SK-N-SH treated with all-trans-retinoic acid at 6 μM for 48 hours (cell line): Measurements from ENCODE around the gene ZNF331.

Experiments
- ATAC-seq: fragments of 200-7000 bp; cut with Tn5 transposase; 3 replicates; pipeline ENCODE4 v1.9.1; 2020; ENCODE audit warnings: mild to moderate bottlenecking, moderate library complexity
- ARNTL ChIP-seq: fragments of 450-650 bp; formaldehyde crosslinking; IDR thresholded peaks from 2 replicates; pipeline ENCODE4 v1.5.0; 2020; ENCODE audit warnings: low read depth, mild to moderate bottlenecking, moderate library complexity, borderline replicate concordance
- BACH2 ChIP-seq: fragments of 250-450 bp; sonication (Bioruptor Pico); IDR thresholded peaks from 2 replicates; pipeline ENCODE4 v1.9.0; 2021; ENCODE audit warnings: mild to moderate bottlenecking, borderline replicate concordance
- CREB5 ChIP-seq: fragments of 250-450 bp; sonication (Bioruptor Pico); IDR thresholded peaks from 2 replicates; pipeline ENCODE4 v1.5.1; 2020; ENCODE audit warnings: low read depth, mild to moderate bottlenecking, moderate library complexity
- CSDC2 ChIP-seq: fragments of 250-450 bp; sonication (Bioruptor Pico); IDR thresholded peaks from 2 replicates; pipeline ENCODE4 v1.5.0; 2020; ENCODE audit warnings: mild to moderate bottlenecking, moderate library complexity
- CSRNP3 ChIP-seq: fragments of 250-450 bp; sonication (Bioruptor Pico); IDR thresholded peaks from 2 replicates; pipeline ENCODE4 v1.5.1; 2021; ENCODE audit warnings: mild to moderate bottlenecking, moderate library complexity
- GLIS3 ChIP-seq: fragments of 250-450 bp; sonication (Bioruptor Pico); IDR thresholded peaks from 2 replicates; pipeline ENCODE4 v1.5.0; 2020; ENCODE audit warnings: mild to moderate bottlenecking, moderate library complexity
- ISL1 ChIP-seq: fragments of 250-450 bp; sonication (Bioruptor Pico); IDR thresholded peaks from 2 replicates; pipeline ENCODE4 v2.1.2; 2022; ENCODE audit warnings: mild to moderate bottlenecking, moderate library complexity
- OSR1 ChIP-seq: fragments of 250-450 bp; sonication (Bioruptor Pico); IDR thresholded peaks from 2 replicates; pipeline ENCODE4 v1.8.0; 2022; ENCODE audit warnings: moderate library complexity, mild to moderate bottlenecking, inconsistent platforms
- PATZ1 ChIP-seq: fragments of 250-450 bp; sonication (Bioruptor Pico); IDR thresholded peaks from 2 replicates; pipeline ENCODE4 v1.8.0; 2020; ENCODE audit warnings: mild to moderate bottlenecking, moderate library complexity, borderline replicate concordance
- PPARA ChIP-seq: fragments of 250-450 bp; sonication (Bioruptor Pico); IDR thresholded peaks from 2 replicates; pipeline ENCODE4 v1.5.0; 2020; ENCODE audit warnings: mild to moderate bottlenecking, borderline replicate concordance
- RARB ChIP-seq: fragments of 250-450 bp; sonication (Bioruptor Pico); IDR thresholded peaks from 2 replicates; pipeline ENCODE4 v1.8.0; 2021; ENCODE audit warnings: mild to moderate bottlenecking, moderate library complexity
- SNAI2 ChIP-seq: fragments of 250-450 bp; sonication (Bioruptor Pico); IDR thresholded peaks from 2 replicates; pipeline ENCODE4 v1.5.0; 2020; ENCODE audit warnings: mild to moderate bottlenecking, moderate library complexity
- TOX ChIP-seq: fragments of 250-450 bp; sonication (Bioruptor Pico); IDR thresholded peaks from 2 replicates; pipeline ENCODE4 v1.8.0; 2021; ENCODE audit warnings: mild to moderate bottlenecking, moderate library complexity, borderline replicate concordance
- TSHZ2 ChIP-seq: fragments of 250-450 bp; sonication (Bioruptor Pico); IDR thresholded peaks from 2 replicates; pipeline ENCODE4 v1.5.0; 2020; ENCODE audit warnings: mild to moderate bottlenecking, moderate library complexity
- ZC3H10 ChIP-seq: fragments of 250-450 bp; sonication (Bioruptor Pico); IDR thresholded peaks from 2 replicates; pipeline ENCODE4 v1.5.1; 2021; ENCODE audit warnings: mild to moderate bottlenecking, moderate library complexity
- ZFP3 ChIP-seq: fragments of 250-450 bp; sonication (Bioruptor Pico); IDR thresholded peaks from 2 replicates; pipeline ENCODE4 v1.5.0; 2020; ENCODE audit warnings: mild to moderate bottlenecking, moderate library complexity
- ZFP30 ChIP-seq: fragments of 450-650 bp; formaldehyde crosslinking; IDR thresholded peaks from 2 replicates; pipeline ENCODE4 v1.5.0; 2022; ENCODE audit warnings: mild to moderate bottlenecking, moderate library complexity
- ZNF565 ChIP-seq: fragments of 450-650 bp; formaldehyde crosslinking; conservative IDR thresholded peaks from 2 replicates; pipeline ENCODE4 v1.5.0; 2020; ENCODE audit warnings: low read depth, mild to moderate bottlenecking, moderate library complexity
- ZNF70 ChIP-seq: fragments of 450-650 bp; formaldehyde crosslinking; IDR thresholded peaks from 2 replicates; pipeline ENCODE4 v1.5.0; 2020; ENCODE audit warnings: mild to moderate bottlenecking, moderate library complexity
- ZNF8 ChIP-seq: fragments of 450-650 bp; formaldehyde crosslinking; IDR thresholded peaks from 2 replicates; pipeline ENCODE4 v1.5.0; 2020; ENCODE audit warnings: mild to moderate bottlenecking, moderate library complexity
- TF ChIP-seq, protein P1 (sequence below): fragments of 250-450 bp; sonication (Bioruptor Pico); IDR thresholded peaks from 2 replicates; pipeline ENCODE4 v1.8.0; 2021; ENCODE audit warnings: low read depth, mild to moderate bottlenecking, moderate library complexity, borderline replicate concordance

ZNF331 gene

GRCh38 chr19:53596056-53596455, 58.1 kb downstream of the ZNF331 start:
- no peak for ATAC-seq
- no peak for TF ChIP-seq CSRNP3 (CRISPR knock-in tag)
- no peak for TF ChIP-seq CREB5 (CRISPR knock-in tag)
- TF ChIP-seq BACH2 (CRISPR knock-in tag), result no peak
- TF ChIP-seq ZNF70 (CRISPR knock-in tag), result no peak
- TF ChIP-seq TOX (CRISPR knock-in tag), result no peak
- no peak for TF ChIP-seq ZNF8
- TF ChIP-seq ZFP30, result no peak
- TF ChIP-seq PPARA (CRISPR knock-in tag), result no peak
- TF ChIP-seq RARB (CRISPR knock-in tag), result no peak
- no peak for TF ChIP-seq ISL1 (CRISPR knock-in tag)
- no peak for TF ChIP-seq OSR1 (CRISPR knock-in tag)
- no peak for TF ChIP-seq ZC3H10 (CRISPR knock-in tag)
- TF ChIP-seq PATZ1 (CRISPR knock-in tag), result no peak

DNA sequence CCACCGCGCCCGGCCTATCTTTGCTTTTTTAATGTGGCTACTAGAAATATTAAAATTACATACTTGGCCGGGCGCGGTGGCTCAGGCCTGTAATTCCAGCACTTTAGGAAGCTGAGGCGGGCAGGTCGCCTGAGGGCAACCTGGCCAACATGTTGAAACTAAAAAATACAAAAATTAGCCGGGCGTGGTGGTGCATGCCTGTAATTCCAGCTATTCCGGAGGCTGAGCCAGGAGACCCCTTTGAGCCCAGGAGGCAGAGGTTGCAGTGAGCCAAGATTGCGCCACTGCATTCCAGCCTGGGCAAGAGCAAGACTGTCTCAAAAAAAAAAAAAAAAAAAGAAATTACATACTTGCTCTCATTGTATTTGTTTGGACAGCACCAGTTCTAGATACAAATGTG, 59.1 kb downstream of the ZNF331 start:
- ATAC-seq, result no peak
- TF ChIP-seq CREB5 (CRISPR knock-in tag), result no peak
- TF ChIP-seq ZFP30, result no peak
- no peak for TF ChIP-seq GLIS3 (CRISPR knock-in tag)
- no peak for TF ChIP-seq ZNF565 (CRISPR knock-in tag)
- no peak for TF ChIP-seq CSDC2 (CRISPR knock-in tag)
- TF ChIP-seq TSHZ2 (CRISPR knock-in tag), result no peak
- no peak for TF ChIP-seq ARNTL
- TF ChIP-seq, protein P1, sequence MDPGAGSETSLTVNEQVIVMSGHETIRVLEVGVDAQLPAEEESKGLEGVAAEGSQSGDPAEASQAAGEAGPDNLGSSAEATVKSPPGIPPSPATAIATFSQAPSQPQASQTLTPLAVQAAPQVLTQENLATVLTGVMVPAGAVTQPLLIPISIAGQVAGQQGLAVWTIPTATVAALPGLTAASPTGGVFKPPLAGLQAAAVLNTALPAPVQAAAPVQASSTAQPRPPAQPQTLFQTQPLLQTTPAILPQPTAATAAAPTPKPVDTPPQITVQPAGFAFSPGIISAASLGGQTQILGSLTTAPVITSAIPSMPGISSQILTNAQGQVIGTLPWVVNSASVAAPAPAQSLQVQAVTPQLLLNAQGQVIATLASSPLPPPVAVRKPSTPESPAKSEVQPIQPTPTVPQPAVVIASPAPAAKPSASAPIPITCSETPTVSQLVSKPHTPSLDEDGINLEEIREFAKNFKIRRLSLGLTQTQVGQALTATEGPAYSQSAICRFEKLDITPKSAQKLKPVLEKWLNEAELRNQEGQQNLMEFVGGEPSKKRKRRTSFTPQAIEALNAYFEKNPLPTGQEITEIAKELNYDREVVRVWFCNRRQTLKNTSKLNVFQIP (CRISPR knock-in tag), result no peak
- TF ChIP-seq ZNF8, result no peak
- TF ChIP-seq ZFP3 (CRISPR knock-in tag), result no peak
- no peak for TF ChIP-seq ZNF70 (CRISPR knock-in tag)
- TF ChIP-seq CSRNP3 (CRISPR knock-in tag), result no peak
- TF ChIP-seq SNAI2 (CRISPR knock-in tag), result no peak
- no peak for TF ChIP-seq BACH2 (CRISPR knock-in tag)
- no peak for TF ChIP-seq RARB (CRISPR knock-in tag)
- no peak for TF ChIP-seq ZC3H10 (CRISPR knock-in tag)
- TF ChIP-seq PPARA (CRISPR knock-in tag), result no peak
- TF ChIP-seq, all 23 proteins: peak for 0
